ENCODE results near the gene KAT14. TPM values are rescaled to one million over a fixed set of nuclear protein-coding genes. Genes with fewer than 3 reads are reported as not detected.
"Not testable (repeated sequence)": the region's sequence is repeated elsewhere in the genome, so short reads cannot be mapped to it uniquely, and the experiment has no call there.

Gene KAT14
- total RNA-seq, 2 donors from 2014 or later: 7.9 to 8.8 TPM

DNA sequence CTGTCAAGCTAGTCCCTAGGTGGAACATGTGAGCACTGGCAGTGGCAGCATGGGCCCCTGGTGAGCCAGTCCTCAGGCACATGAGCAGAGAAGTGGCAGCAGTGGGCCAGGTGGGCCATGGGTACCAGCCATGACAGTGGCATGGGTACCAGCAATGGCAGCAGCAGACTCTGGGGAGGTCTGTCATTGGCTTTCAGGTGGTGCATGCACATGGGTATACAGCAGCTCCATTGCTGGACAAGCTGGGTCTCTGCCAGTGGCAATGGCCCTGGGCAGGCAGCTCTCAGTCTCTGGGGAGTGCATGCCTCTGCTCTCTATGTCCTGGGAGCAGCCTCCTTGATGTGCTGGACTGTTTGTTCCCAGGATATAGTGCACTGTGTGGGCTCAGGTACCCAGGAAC is 65.3 kb downstream of the KAT14 start:
- H3K9me3 ChIP-seq: no peaks in the 10 kb centered on the region
- intact Hi-C loops (cut with DNase I): no loop called here
- H3K4me1 ChIP-seq: no peaks in the 10 kb centered on the region
- no peaks in the 10 kb centered on the region for H3K27me3 ChIP-seq
- H3K4me3 ChIP-seq: no peak overlapping the region
- no peak for TF ChIP-seq POLR2A (IDR thresholded peaks at IDR 0.05)
- TF ChIP-seq, protein P1, sequence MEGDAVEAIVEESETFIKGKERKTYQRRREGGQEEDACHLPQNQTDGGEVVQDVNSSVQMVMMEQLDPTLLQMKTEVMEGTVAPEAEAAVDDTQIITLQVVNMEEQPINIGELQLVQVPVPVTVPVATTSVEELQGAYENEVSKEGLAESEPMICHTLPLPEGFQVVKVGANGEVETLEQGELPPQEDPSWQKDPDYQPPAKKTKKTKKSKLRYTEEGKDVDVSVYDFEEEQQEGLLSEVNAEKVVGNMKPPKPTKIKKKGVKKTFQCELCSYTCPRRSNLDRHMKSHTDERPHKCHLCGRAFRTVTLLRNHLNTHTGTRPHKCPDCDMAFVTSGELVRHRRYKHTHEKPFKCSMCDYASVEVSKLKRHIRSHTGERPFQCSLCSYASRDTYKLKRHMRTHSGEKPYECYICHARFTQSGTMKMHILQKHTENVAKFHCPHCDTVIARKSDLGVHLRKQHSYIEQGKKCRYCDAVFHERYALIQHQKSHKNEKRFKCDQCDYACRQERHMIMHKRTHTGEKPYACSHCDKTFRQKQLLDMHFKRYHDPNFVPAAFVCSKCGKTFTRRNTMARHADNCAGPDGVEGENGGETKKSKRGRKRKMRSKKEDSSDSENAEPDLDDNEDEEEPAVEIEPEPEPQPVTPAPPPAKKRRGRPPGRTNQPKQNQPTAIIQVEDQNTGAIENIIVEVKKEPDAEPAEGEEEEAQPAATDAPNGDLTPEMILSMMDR (IDR thresholded peaks at IDR 0.05): no peak
- ATAC-seq (no peak), DNase-seq (no peak)
- no peak overlapping the region for H3K27ac ChIP-seq
- no peaks in the 10 kb centered on the region for H3K36me3 ChIP-seq (replicated peaks in 1 of 2; ENCODE audit: insufficient read depth in 1 of 2, low read depth in 2 of 2)

DNA sequence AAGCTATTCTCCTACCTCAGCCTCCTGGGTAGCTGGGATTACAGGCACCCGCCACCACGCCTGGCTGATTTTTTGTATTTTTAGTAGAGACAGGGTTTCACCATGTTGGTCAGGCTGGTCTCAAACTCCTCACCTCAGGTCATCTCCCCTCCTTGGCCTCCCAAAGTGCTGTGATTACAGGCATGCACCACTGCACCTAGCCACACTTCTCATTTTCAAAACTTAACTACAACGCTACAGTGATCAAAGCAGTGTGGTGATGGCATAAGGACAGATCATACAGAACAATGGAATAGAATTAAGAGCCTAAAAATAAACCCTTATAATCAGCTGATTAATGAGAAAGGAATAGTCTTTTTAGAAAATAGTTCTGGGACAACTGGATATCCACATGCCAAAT is 66.0 kb downstream of the KAT14 start:
- H3K27ac ChIP-seq; intact Hi-C loops (cut with DNase I); H3K27me3 ChIP-seq; H3K4me3 ChIP-seq; DNase-seq; H3K9me3 ChIP-seq; H3K36me3 ChIP-seq (replicated peaks in 1 of 2; ENCODE audit: insufficient read depth in 1 of 2, low read depth in 2 of 2); ATAC-seq; H3K4me1 ChIP-seq: not testable (repeated sequence)
- WGBS, 2 donors: 79 to 82% methylated on average over 3 of the region's 3 CpGs

DNA sequence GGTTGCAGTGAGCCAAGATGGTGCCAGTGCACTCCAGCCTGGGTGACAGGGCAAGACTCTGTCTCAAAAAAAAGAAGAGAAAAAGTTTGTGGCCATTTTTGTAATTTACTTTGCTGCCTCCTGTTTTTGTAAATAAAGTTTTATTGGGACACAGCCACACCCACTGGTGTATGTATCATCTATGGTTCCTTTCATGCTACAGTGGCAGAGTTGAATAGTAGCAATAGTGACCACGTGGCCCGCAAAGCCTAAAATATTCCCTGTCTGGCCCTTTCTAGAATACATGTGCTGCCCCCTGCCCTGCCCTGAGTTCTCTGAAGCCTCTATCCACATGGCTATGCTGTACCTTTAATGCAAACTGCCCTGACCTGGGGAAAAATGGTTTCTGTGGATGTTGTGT is 75.3 kb downstream of the KAT14 start:
- WGBS, 2 donors: 77 to 87% methylated on average over 2 of the region's 2 CpGs
- ATAC-seq (no peak), DNase-seq (no peak)
- H3K27me3 ChIP-seq: no peaks in the 10 kb centered on the region
- H3K9me3 ChIP-seq: no peaks in the 10 kb centered on the region
- TF ChIP-seq, protein P1 (IDR thresholded peaks at IDR 0.05): no peak
- TF ChIP-seq POLR2A (IDR thresholded peaks at IDR 0.05): no peak
- no peaks in the 10 kb centered on the region for H3K36me3 ChIP-seq (replicated peaks in 1 of 2; ENCODE audit: insufficient read depth in 1 of 2, low read depth in 2 of 2)
- intact Hi-C loops (cut with DNase I): no loop called here
- no peak overlapping the region for H3K4me3 ChIP-seq
- no peaks in the 10 kb centered on the region for H3K4me1 ChIP-seq
- H3K27ac ChIP-seq: no peak overlapping the region

DNA sequence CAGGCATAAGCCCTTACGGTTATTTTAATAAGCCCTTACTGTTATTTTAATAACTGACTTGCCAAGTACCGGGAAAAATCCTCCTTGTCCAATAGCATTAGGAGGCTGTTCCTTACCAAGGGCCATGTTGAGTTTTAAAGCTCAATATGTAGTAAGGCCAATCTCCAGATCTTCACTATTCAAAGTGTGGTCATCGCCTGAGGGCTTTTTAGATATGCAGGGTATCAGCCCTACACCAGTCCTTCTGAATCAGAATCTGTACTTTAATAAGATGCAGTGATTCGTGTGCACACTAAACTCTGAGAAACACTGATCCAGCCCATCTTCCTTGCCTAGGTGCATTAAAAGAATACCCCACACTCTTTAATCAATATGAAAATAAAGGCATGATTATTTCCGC is 77.9 kb downstream of the KAT14 start:
- Histone ChIP-seq H3K36me3 (replicated peaks in 1 of 2; ENCODE audit: insufficient read depth in 1 of 2, low read depth in 2 of 2) (no peaks in the 10 kb centered on the region), H3K27ac (no peak overlapping the region), H3K9me3 (no peaks in the 10 kb centered on the region), H3K27me3 (no peaks in the 10 kb centered on the region), H3K4me3 (no peak overlapping the region), H3K4me1 (no peaks in the 10 kb centered on the region)
- WGBS, 2 donors: 73 to 77% methylated on average over 5 of the region's 5 CpGs
- intact Hi-C loops (cut with DNase I): no loop called here
- no peak for TF ChIP-seq POLR2A (IDR thresholded peaks at IDR 0.05)
- TF ChIP-seq, protein P1 (IDR thresholded peaks at IDR 0.05): no peak
- ATAC-seq: no peak
- no peak for DNase-seq

DNA sequence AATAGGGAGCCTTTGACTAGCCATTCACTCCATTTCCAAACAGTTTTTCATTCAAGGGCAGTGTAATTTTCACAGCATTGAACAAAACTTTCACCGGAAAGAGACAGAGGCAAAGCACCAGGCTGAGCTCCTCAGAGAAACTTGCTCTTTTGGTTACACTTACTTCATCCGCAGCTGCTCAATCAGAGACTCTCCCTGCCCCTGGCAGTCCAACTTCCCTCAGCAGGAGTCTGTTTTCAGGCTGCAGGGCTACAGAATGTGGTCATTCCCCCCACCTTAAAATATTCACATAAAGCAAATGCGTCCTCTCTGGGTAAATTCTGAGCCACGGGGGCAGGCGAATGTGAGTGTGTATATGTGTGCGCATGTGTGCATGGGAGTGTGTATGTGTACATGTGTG is 80.6 kb downstream of the KAT14 start:
- Histone ChIP-seq H3K27ac (no peak overlapping the region), H3K4me3 (no peak overlapping the region), H3K9me3 (no peaks in the 10 kb centered on the region), H3K27me3 (no peaks in the 10 kb centered on the region), H3K4me1 (no peaks in the 10 kb centered on the region), H3K36me3 (replicated peaks in 1 of 2; ENCODE audit: insufficient read depth in 1 of 2, low read depth in 2 of 2) (no peaks in the 10 kb centered on the region)
- TF ChIP-seq, protein P1 (IDR thresholded peaks at IDR 0.05): no peak
- TF ChIP-seq POLR2A (IDR thresholded peaks at IDR 0.05): no peak
- DNase-seq (no peak), ATAC-seq (no peak)
- intact Hi-C loops (cut with DNase I): no loop called here
- WGBS, 2 donors: 75 to 85% methylated on average over 6 of the region's 6 CpGs

Measured in body of pancreas (tissue), 4 donors.